Neutrophil (primary cell): ENCODE data around the gene EXOC4.

Experiments
- H3K27ac ChIP-seq: fragments of 200-600 bp; sonication (generic); 2 replicates; pipeline ENCODE4 v1.5.1; 2016; ENCODE audit warnings: mild to moderate bottlenecking, moderate library complexity
- H3K27me3 ChIP-seq: fragments of 200-600 bp; sonication (generic); 2 replicates; pipeline ENCODE4 v1.6.0; 2016; ENCODE audit warnings: mild to moderate bottlenecking
- H3K36me3 ChIP-seq: fragments of 200-600 bp; sonication (generic); 2 replicates; pipeline ENCODE4 v1.5.1; 2017
- H3K4me1 ChIP-seq, 2 experiments: fragments of 200-600 bp in 1 of 2; sonication (generic) in 1 of 2; 1 replicate in 1 of 2; 2 replicates in 1 of 2; pipeline versions ENCODE4 v1.5.1 to v1.6.1; 2013 to 2016; ENCODE audit warnings: low read depth in 1 of 2, low read length in 1 of 2, mild to moderate bottlenecking in 1 of 2, moderate library complexity in 1 of 2; ENCODE audit not compliant: control insufficient read depth in 1 of 2, insufficient read depth in 1 of 2
- H3K4me3 ChIP-seq, 2 experiments: fragments of 200-600 bp in 1 of 2; sonication (generic) in 1 of 2; 1 replicate in 1 of 2; 2 replicates in 1 of 2; pipeline ENCODE4 v1.5.1; 2013 to 2016; ENCODE audit warnings: low read depth in 1 of 2, low read length in 1 of 2, mild to moderate bottlenecking in 1 of 2, moderate library complexity in 1 of 2
- H3K9me3 ChIP-seq: fragments of 200-600 bp; sonication (generic); 2 replicates; pipeline ENCODE4 v1.5.1; 2016
- CTCF ChIP-seq: fragments of 200-600 bp; sonication (generic); IDR thresholded peaks from 2 replicates; pipeline ENCODE4 v1.5.1; 2016; ENCODE audit warnings: antibody characterized with exemption

EXOC4 gene

DNA sequence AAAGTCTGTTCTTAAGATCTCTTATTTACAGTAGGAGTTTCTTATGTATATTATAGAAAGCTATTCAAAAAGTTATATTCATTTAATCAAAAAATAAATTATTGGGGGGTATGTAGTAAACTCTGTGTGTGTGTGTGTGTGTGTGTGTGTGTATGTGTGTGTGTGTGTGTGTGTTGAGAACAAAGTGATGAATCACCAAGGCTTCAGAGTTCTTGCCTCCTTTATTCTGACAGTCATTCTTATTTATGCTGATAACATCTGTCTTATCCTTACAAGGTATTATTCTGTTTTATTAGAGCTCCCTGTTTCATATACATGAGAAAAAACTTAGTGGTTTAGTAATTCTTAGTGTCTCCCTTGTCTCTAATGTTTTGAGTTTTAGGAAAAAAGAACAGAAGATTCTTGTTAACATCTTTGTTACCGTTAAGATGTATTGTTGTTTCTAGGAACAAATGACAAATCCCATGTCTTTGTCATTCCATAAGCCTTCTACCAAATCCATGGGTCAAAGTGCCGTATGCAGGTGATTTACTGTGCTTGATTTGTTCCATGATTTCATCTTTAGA is 424.0 kb downstream of the EXOC4 start:
- Histone ChIP-seq H3K4me3 (no peak overlapping the region), H3K9me3 (no peaks in the 10 kb centered on the region)

DNA sequence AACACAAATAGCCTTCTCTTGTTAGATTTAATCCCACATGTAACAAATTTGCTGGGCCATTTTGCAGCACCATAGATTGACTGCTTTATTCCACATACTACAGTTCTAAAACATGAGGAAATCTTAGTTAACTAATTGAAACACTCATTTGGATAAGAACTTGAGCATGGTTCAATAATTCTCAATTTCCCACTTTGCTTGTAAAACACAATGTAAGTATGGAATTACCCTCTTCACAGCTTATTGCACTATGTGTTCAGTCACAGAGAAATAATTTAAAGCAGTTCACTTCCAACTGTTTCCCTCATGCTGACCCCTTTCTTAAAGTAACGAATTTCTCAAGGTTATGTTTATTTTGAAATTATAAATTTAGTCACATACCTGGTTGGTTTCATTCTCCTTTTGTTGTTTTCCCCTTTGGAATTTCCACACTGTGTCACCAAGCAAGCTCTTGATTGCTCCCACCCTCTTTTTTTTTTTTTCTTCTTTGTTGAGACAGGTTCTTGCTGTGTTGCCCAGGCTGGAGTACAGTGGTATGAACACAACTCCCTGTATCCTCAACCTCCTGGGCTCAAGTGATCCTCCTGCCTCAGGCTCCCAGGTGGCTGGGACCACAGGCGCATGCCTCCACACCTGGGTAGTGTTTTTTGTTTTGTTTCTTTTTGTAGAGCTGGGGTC is 425.4 kb downstream of the EXOC4 start:
- TF ChIP-seq CTCF = no peak
- no peak overlapping the region for H3K27ac ChIP-seq

More for the DNA sequence above, 424.0 kb downstream of the EXOC4 start:
- no peaks in the 10 kb centered on the region for H3K4me1 ChIP-seq
- no peaks in the 10 kb centered on the region for H3K27me3 ChIP-seq
- no peaks in the 10 kb centered on the region for H3K36me3 ChIP-seq
- no peak overlapping the region for H3K27ac ChIP-seq
- no peak for TF ChIP-seq CTCF

DNA sequence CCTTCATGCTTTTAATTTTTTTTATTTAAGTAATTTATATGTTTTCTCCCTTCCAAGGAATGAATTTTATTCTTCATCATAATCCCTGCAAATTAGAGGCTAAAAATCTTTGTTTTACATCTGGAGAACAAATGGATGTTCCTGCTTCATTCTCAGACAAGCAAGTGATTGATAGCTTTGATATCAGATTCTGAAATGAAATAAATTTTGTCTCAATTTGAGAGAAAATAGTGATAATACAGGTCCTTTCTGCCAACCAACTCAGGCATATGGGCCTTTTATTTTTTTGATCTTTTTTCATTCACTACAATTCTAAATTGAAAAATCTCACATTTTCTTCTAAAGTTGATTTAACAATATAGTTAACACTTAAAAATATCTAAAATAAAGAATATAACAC is 427.1 kb downstream of the EXOC4 start:
- no peak overlapping the region for H3K4me3 ChIP-seq
- TF ChIP-seq CTCF = no peak
- H3K9me3 ChIP-seq = no peaks in the 10 kb centered on the region
- H3K36me3 ChIP-seq = no peaks in the 10 kb centered on the region
- no peaks in the 10 kb centered on the region for H3K4me1 ChIP-seq
- no peak overlapping the region for H3K27ac ChIP-seq
- H3K27me3 ChIP-seq = no peaks in the 10 kb centered on the region

More for the DNA sequence above, 425.4 kb downstream of the EXOC4 start:
- Histone ChIP-seq H3K4me3 (no peak overlapping the region), H3K27me3 (no peaks in the 10 kb centered on the region), H3K9me3 (no peaks in the 10 kb centered on the region), H3K36me3 (no peaks in the 10 kb centered on the region), H3K4me1 (no peaks in the 10 kb centered on the region)

GRCh38 chr7:133681529-133681928 is 428.7 kb downstream of the EXOC4 start:
- H3K4me3 ChIP-seq = no peak overlapping the region
- TF ChIP-seq CTCF = no peak
- no peaks in the 10 kb centered on the region for H3K4me1 ChIP-seq
- H3K27ac ChIP-seq = no peak overlapping the region
- no peaks in the 10 kb centered on the region for H3K27me3 ChIP-seq
- no peaks in the 10 kb centered on the region for H3K9me3 ChIP-seq
- H3K36me3 ChIP-seq = no peaks in the 10 kb centered on the region

DNA sequence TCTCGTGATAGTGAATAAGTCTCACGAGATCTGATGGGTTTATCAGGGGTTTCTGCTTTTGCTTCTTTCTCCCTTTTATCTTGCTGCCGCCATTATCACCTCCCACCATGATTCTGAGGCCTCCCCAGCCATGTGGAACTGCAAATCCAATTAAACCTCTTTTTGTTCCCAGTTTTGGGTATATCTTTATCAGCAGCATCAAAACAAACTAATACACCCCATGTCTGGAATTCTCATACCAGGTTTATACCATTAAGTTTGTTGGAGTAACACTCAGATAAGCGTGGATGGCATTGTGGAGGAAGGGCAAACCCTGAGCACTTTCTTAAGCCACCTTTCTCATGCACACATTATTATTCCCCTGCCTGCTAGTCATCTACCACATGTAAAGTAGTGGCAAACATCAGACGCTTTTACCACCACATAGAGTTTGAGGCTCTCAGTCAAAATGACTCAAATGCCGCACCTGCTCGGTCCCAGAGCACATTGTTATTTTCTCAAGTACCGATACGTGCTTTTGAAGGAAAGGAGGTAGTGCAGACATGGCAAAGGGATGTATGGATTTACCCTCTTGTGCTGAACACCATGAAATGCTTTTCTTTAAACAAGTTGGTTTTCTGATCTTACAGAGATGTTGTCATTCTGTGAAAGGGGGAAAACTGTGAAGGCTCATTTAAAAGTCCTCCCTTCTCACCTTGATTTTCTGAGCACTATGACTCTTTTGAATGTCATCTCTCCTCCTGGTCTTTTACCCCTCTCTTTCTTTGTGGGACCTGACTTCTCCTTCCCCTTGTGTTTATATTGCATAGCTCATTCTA is 429.7 kb downstream of the EXOC4 start:
- H3K4me1 ChIP-seq = no peaks in the 10 kb centered on the region
- no peak overlapping the region for H3K27ac ChIP-seq
- H3K9me3 ChIP-seq = no peaks in the 10 kb centered on the region
- no peak for TF ChIP-seq CTCF
- H3K36me3 ChIP-seq = no peaks in the 10 kb centered on the region
- no peaks in the 10 kb centered on the region for H3K27me3 ChIP-seq
- no peak overlapping the region for H3K4me3 ChIP-seq
